ENCODE results near the gene RGS5.

Gene RGS5

GRCh38 chr1:163147019-163147418 lies 55.7 kb downstream of the RGS5 start:
- no peak for DNase-seq
- Histone ChIP-seq H3K27me3 (no peaks in the 10 kb centered on the region), H3K4me1 (peaks cover 0 to 48% (median 3%) of the 10 kb centered on the region in 4 donors), H3K27ac (peak overlapping the region in 1 of 2 donors; percentile 7), H3K36me3 (peaks cover 18 to 58% (median 41%) of the 10 kb centered on the region in 3 donors), H3K9me3 (no peaks in the 10 kb centered on the region), H3K4me3 (no peak overlapping the region)
- no peak for TF ChIP-seq CTCF (IDR thresholded peaks at IDR 0.05)
- intact Hi-C loops (cut with DNase I; ENCODE audit: low total_unique reads): no loop called here

- DNase-seq: no peak
- H3K36me3 ChIP-seq: peaks cover 12 to 42% (median 28%) of the 10 kb centered on the region in 3 donors
- TF ChIP-seq CTCF (IDR thresholded peaks at IDR 0.05): no peak
- H3K4me1 ChIP-seq: peaks cover 0 to 43% (median 3%) of the 10 kb centered on the region in 4 donors
- no peaks in the 10 kb centered on the region for H3K27me3 ChIP-seq
- no peaks in the 10 kb centered on the region for H3K9me3 ChIP-seq
- peak overlapping the region in 1 of 2 donors; percentile 37 for H3K27ac ChIP-seq
- intact Hi-C loops (cut with DNase I; ENCODE audit: low total_unique reads): no loop called here
- no peak overlapping the region for H3K4me3 ChIP-seq
Observed at GRCh38 chr1:163145435-163145834, 57.3 kb downstream of the RGS5 start.

GRCh38 chr1:163144418-163144817 lies 58.3 kb downstream of the RGS5 start:
- TF ChIP-seq CTCF (IDR thresholded peaks at IDR 0.05): no peak
- Histone ChIP-seq H3K4me1 (peaks cover 0 to 43% (median 3%) of the 10 kb centered on the region in 4 donors), H3K27me3 (no peaks in the 10 kb centered on the region), H3K36me3 (peaks cover 12 to 36% (median 27%) of the 10 kb centered on the region in 3 donors), H3K27ac (peak overlapping the region in 1 of 2 donors; percentile 37), H3K9me3 (no peaks in the 10 kb centered on the region), H3K4me3 (no peak overlapping the region)
- intact Hi-C loops (cut with DNase I; ENCODE audit: low total_unique reads): no loop called here
- no peak for DNase-seq

GRCh38 chr1:163142152-163142551 lies 60.6 kb downstream of the RGS5 start:
- no peak for TF ChIP-seq CTCF (IDR thresholded peaks at IDR 0.05)
- H3K36me3 ChIP-seq: peaks cover 2 to 24% (median 12%) of the 10 kb centered on the region in 3 donors
- intact Hi-C loops (cut with DNase I; ENCODE audit: low total_unique reads): no loop called here
- H3K4me1 ChIP-seq: peaks cover 0 to 31% (median 3%) of the 10 kb centered on the region in 4 donors
- DNase-seq: no peak
- H3K27ac ChIP-seq: no peak overlapping the region
- no peaks in the 10 kb centered on the region for H3K9me3 ChIP-seq
- H3K27me3 ChIP-seq: no peaks in the 10 kb centered on the region
- no peak overlapping the region for H3K4me3 ChIP-seq

- no peak for TF ChIP-seq CTCF (IDR thresholded peaks at IDR 0.05)
- intact Hi-C loops (cut with DNase I; ENCODE audit: low total_unique reads): no loop called here
Observed at GRCh38 chr1:163141556-163141955, 61.2 kb downstream of the RGS5 start.

More at GRCh38 chr1:163141556-163141955, 61.2 kb downstream of the RGS5 start:
- H3K27ac ChIP-seq: no peak overlapping the region
- H3K27me3 ChIP-seq: no peaks in the 10 kb centered on the region
- DNase-seq: no peak
- H3K4me3 ChIP-seq: no peak overlapping the region
- H3K9me3 ChIP-seq: no peaks in the 10 kb centered on the region
- peaks cover 0 to 18% (median 6%) of the 10 kb centered on the region in 3 donors for H3K36me3 ChIP-seq
- H3K4me1 ChIP-seq: peaks cover 0 to 27% (median 3%) of the 10 kb centered on the region in 4 donors
